ENCODE results near the gene GLT1D1. TPM values are rescaled to one million over a fixed set of nuclear protein-coding genes. Genes with fewer than 3 reads are reported as not detected.

Gene GLT1D1
- total and polyA plus RNA-seq, 2 experiments from 2014 or later, result 0.83 to 2.7 TPM

DNA sequence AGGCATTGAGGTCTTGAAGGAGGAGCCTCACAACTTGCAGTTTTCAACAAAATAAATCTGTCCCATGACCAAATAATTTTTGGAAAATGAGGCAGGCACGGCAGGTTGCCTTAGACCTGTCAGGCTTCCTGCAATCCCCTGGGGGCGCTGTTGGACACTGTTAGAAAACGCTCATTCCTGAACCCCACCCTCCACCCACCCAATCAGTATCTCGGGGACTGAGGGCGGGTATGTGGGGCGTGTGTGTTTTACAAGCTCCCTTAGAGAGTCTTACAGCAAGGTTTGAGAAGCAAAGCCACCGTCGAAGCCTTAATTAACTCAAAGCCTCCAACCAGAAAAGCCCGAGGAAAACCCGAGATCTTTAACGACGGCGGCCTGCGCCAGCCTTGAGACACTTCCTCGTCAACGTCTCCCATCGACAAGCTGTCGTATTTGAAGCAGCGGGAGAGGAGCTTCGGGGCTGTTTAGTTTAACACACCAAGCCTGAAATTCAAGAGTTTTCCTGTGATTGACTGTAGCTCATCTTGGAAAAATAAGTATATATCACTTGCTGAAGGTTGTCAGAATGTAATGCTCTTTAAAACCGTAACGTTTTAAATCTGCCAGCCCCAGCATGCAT is 123.0 kb downstream of the GLT1D1 start:
- H3K27ac ChIP-seq, result no peak overlapping the region
- H3K27me3 ChIP-seq, result peaks cover 25% of the 10 kb centered on the region
- TF ChIP-seq, protein P1, sequence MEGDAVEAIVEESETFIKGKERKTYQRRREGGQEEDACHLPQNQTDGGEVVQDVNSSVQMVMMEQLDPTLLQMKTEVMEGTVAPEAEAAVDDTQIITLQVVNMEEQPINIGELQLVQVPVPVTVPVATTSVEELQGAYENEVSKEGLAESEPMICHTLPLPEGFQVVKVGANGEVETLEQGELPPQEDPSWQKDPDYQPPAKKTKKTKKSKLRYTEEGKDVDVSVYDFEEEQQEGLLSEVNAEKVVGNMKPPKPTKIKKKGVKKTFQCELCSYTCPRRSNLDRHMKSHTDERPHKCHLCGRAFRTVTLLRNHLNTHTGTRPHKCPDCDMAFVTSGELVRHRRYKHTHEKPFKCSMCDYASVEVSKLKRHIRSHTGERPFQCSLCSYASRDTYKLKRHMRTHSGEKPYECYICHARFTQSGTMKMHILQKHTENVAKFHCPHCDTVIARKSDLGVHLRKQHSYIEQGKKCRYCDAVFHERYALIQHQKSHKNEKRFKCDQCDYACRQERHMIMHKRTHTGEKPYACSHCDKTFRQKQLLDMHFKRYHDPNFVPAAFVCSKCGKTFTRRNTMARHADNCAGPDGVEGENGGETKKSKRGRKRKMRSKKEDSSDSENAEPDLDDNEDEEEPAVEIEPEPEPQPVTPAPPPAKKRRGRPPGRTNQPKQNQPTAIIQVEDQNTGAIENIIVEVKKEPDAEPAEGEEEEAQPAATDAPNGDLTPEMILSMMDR (IDR thresholded peaks at IDR 0.05; ENCODE audit: low read depth, low read length), result no peak
- no peaks in the 10 kb centered on the region for H3K4me1 ChIP-seq (ENCODE audit: low read depth)
- DNase-seq (ENCODE audit: low read depth in 1 of 2, low spot score in 1 of 2), result peak in 1 of 2 donors; percentile 59
- no peaks in the 10 kb centered on the region for H3K9me3 ChIP-seq (ENCODE audit: low read depth)
- no peaks in the 10 kb centered on the region for H3K36me3 ChIP-seq
- H3K4me3 ChIP-seq, result no peak overlapping the region

- H3K4me1 ChIP-seq (ENCODE audit: low read depth), result no peaks in the 10 kb centered on the region
- TF ChIP-seq, protein P1 (IDR thresholded peaks at IDR 0.05; ENCODE audit: low read depth, low read length), result no peak
- no peak for DNase-seq (ENCODE audit: low read depth in 1 of 2, low spot score in 1 of 2)
- H3K4me3 ChIP-seq, result no peak overlapping the region
- no peaks in the 10 kb centered on the region for H3K36me3 ChIP-seq
- H3K27ac ChIP-seq, result no peak overlapping the region
- H3K9me3 ChIP-seq (ENCODE audit: low read depth), result no peaks in the 10 kb centered on the region
- H3K27me3 ChIP-seq, result peaks cover 17% of the 10 kb centered on the region
Measured at GRCh38 chr12:128977441-128977840, 124.2 kb downstream of the GLT1D1 start.

DNA sequence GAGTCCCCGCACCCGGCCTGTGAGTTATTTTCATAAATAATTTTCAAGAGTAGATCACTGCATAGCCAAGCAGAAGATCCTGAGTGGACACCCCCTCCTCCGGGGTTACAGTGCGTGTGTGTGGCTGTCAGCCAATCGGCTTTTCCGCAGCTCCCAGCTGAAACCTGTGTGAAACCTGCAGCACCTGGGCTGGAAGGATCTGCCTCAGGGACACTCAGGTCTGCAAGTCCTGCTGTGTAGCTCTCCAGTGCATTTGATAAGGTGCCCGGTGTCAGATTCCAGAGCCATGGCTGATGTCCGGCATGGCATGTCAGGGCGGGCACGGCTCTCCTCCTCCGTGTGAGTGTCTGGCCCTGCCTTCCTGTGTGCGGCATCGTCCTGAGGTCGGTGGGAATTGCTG is 124.8 kb downstream of the GLT1D1 start:
- Histone ChIP-seq H3K9me3 (ENCODE audit: low read depth) (no peaks in the 10 kb centered on the region), H3K27ac (no peak overlapping the region), H3K27me3 (peaks cover 14% of the 10 kb centered on the region), H3K36me3 (no peaks in the 10 kb centered on the region), H3K4me1 (ENCODE audit: low read depth) (no peaks in the 10 kb centered on the region), H3K4me3 (no peak overlapping the region)
- TF ChIP-seq, protein P1 (IDR thresholded peaks at IDR 0.05; ENCODE audit: low read depth, low read length), result no peak
- no peak for DNase-seq (ENCODE audit: low read depth in 1 of 2, low spot score in 1 of 2)

- Histone ChIP-seq H3K4me3 (no peak overlapping the region), H3K36me3 (no peaks in the 10 kb centered on the region), H3K4me1 (ENCODE audit: low read depth) (no peaks in the 10 kb centered on the region), H3K9me3 (ENCODE audit: low read depth) (no peaks in the 10 kb centered on the region), H3K27ac (no peak overlapping the region), H3K27me3 (peaks cover 4% of the 10 kb centered on the region)
- DNase-seq (ENCODE audit: low read depth in 1 of 2, low spot score in 1 of 2), result no peak
- TF ChIP-seq, protein P1 (IDR thresholded peaks at IDR 0.05; ENCODE audit: low read depth, low read length), result no peak
Measured at GRCh38 chr12:128980623-128981022, 127.3 kb downstream of the GLT1D1 start.

- DNase-seq (ENCODE audit: low read depth in 1 of 2, low spot score in 1 of 2), result no peak
- Histone ChIP-seq H3K36me3 (no peaks in the 10 kb centered on the region), H3K4me1 (ENCODE audit: low read depth) (no peaks in the 10 kb centered on the region), H3K9me3 (ENCODE audit: low read depth) (no peaks in the 10 kb centered on the region), H3K4me3 (no peak overlapping the region), H3K27me3 (peaks cover 4% of the 10 kb centered on the region), H3K27ac (no peak overlapping the region)
- TF ChIP-seq, protein P1 (IDR thresholded peaks at IDR 0.05; ENCODE audit: low read depth, low read length), result no peak
Measured at GRCh38 chr12:128981971-128982533, 128.8 kb downstream of the GLT1D1 start.
